ENCODE results near the gene POTEB3. TPM values are rescaled to one million over a fixed set of nuclear protein-coding genes. Genes with fewer than 3 reads are reported as not detected.

POTEB3 gene
- total RNA-seq, result not detected in 2 replicates

GRCh38 chr15:21440399-21440798 lies at the start of gene POTEB3:
POTEB3 (minus strand) TSS chr15:21440499; CDS start chr15:21440011, 488 bp downstream.

Small RNA genes lying within 50 kb of the gene (small RNA-seq; reads per million reads assigned to genes)
- not detected for gene GRAMD4P6
- gene MIR3118-3, result not detected
- gene RF00026, result not detected
